Ecto neural progenitor cell (in vitro differentiated cells): ENCODE data around the gene CIAO2B.
"Not testable (repeated sequence)": the region's sequence is repeated elsewhere in the genome, so short reads cannot be mapped to it uniquely, and the experiment has no call there.

Experiments used
- DNase-seq: peaks from one replicate; pipeline ENCODE4 v3.0.0-alpha.2; 2018; ENCODE audit warnings: low spot score

The CIAO2B gene

DNA sequence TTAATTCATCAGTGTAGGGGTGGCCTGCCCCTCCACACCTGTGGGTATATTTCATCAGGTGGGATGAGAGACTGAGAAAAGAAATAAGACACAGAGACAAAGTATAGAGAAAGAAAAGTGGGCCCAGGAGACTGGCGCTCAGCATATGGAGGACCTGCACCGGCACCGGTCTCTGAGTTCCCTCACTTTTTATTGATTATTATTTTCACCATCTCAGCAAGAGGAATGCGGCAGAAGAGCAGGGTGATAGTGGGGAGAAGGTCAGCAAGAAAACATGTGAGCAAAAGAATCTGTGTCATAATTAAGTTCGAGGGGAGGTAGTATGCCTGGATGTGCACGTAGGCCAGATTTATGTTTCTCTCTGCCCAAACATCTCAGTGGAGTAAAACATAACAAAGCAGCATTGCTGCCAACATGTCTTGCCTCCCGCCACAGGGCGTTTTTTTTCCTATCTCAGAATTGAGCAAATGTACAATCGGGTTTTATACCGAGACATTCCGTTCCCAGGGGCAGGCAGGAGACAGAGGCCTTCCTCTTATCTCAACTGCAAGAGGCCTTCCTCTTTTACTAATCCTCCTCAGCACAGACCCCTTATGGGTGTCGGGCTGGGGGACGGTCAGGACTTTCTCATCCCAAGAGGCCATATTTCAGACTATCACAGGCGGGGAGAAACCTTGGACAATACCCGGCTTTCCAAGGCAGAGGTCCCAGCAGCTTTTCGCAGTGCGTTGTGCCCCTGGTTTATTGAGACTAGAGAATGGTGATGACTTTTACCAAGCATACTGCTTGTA lies 21.4 kb upstream of the CIAO2B start:
- not testable (repeated sequence) for DNase-seq

DNA sequence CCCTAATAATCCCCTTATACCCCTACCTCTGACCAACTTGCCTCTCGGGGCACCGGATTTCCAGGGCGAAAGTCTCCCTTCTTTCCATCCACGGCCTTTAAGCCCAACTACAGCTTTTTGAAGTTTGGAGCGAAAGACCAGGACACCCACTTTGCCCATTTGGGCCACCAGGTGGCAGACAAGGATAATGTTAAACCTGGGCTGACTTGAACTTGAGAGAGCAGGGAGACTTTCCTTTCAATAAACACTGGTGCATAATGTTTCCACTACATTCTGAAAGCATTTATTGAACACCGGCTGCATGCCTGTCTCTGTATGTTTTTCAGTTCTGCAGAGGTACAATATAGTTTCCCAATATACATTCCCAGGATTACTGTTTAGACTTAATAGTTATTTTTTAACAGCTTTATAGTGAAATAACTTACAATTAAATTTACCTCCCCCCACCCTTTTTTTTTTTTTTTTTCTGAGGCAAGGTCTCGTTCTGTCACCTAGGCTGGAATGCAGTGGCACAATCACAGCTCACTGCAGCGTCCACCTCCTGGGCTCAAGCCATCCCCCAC lies 20.0 kb upstream of the CIAO2B start:
- DNase-seq: peak; percentile 56

DNA sequence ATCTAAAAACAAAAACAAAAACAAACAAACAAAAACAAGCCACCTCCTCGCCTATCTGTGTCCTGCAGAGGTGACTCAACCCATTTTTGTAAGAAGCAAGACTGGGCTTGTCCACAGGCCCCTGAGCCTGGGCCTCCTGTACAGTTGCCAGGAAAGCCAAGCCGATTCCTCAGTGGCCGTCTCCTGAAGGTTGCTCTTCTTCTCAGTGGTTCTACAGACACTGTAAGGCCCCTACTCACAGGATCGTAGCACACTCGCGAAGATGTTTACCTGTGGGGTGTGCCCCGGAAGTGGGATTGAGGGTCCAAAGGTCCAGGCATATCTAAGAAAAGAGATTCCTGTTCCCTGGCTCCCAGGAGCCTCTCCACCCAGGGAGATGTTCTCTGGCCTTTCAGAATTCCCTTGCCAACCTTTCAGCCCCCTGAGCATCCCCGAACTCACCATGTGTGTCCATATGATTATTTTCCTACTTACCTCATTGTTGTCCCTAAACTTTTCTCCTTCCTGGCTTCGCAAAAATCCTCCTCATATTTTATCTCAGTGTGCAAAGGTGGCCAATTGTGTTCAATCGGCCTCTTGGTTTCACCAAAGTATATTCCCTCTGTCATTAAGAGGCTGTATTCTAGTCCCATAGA lies 19.4 kb upstream of the CIAO2B start:
- DNase-seq: no peak

DNA sequence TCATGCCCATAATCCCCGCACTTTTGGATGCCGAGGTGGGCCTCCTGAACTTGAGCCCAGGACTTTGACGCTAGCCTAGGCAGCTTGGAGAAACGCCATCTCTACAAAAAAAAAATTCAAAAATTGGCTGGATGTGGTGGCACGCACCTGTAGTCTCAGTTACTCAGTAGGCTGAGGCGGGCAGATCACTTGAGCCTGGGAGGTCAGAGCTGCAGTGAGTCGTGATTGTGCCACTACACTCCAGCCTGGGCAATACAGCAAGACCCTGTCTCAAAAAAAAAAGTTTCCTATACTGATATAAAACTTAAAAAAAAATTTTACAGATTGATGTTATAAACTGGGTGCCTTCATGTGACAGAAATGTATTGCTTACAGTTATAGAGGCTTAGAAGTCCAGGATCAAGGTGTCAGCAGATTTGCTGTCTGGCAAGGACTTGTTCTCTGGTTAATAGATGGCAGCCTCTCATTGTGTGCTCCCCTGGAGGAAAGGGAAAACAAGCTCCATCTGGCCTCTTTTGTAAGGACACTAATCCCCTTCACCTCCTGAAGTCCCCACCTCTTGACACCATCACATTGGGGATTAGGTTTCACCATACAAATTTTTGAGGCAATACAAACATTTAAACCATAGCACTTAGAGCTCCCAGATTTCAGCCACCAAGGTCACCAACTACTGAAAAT lies 18.4 kb upstream of the CIAO2B start:
- DNase-seq: no peak

DNA sequence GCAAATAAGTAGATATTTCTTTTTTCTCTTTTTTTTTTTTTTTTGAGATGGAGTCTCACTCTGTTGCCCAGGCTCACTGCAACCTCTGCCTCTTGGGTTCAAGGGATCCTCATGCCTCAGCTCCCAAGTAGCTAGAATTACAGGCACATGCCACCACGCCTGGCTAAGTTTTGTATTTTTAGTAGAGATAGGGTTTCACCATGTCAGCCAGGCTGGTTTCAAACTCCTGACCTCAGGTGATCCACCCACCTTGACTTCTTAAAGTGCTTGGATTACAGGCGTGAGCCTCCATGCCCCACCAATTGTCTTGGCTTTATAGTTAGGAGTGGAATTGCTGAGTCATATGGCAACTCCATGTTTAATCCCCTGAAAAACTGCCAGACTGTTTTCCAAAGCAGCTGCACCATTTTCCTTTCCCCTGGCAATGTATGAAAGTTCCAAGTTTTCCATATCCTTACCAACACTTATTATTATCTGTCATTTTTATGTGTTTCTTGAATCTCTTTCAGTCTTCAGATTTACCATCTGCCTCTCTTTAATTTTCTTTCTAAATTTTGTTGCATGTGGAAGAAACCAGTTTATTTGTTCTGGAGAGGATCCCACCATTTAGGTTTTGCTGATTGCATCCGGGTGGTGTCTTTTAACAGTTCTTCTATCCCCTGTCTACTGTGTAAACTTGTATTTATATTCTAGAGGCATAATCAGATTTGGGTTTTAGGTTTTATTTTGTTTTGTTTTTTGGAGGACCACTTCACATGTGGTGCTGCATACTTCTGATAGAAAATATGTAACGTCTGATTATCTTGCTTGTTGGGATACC lies 17.0 kb upstream of the CIAO2B start:
- no peak for DNase-seq

DNA sequence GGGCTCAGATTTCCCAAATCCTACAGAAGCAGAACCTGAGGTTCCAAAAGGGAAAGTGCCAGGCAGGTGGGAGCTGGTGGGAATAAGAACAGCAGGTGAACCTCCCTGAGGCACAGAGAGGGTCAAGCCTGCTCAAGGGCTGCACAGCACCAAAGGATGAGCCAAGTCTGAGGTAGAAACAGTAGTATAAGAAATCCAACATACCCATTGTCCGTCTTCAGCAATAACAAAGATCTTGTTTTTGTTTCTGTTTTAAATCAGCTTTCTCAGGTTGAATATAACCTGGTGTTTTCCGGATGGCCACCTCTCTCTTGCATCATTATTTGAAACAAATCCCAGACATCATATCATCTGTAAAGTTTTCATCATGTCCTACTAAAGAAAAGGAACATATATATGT lies 16.2 kb upstream of the CIAO2B start:
- no peak for DNase-seq

DNA sequence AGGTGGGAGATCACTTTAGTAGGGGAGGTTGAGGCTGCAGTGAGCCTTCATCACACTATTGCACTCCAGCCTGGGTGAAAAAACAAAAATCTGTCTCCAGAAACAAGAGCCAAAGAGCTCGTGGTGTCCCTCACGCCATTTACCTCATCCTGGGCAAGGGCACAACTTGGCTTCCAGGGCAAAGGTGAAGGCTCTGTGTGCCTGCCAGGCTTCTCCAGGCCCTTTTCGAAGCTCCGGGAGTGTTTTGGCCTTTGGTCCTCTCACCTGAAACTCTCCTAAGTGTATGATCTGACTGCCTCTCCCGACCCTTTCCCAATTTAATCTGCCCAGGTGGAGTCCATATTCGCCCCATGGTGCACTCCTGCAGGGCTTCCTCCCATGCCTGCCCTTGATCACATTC lies 15.3 kb upstream of the CIAO2B start:
- DNase-seq: no peak

DNA sequence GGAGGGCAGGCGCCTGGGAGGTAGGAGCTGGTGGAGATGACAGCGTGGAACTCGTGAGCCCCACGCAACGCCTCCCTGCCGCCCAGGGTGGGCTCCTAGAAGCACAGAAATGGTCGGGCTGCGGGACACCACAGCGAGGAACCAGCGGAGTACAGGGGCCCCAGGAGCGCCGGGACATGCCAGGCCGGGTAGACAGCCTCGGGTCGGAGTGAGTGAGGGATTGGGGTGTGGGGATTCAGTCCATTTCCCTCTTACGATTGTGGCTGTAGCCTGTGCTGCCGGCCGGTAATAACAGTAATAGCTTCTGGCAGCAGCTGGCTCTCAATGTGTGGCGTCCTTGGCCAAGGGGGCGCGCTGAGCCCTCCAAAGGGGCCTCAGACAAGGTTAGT lies 14.6 kb upstream of the CIAO2B start:
- no peak for DNase-seq

DNA sequence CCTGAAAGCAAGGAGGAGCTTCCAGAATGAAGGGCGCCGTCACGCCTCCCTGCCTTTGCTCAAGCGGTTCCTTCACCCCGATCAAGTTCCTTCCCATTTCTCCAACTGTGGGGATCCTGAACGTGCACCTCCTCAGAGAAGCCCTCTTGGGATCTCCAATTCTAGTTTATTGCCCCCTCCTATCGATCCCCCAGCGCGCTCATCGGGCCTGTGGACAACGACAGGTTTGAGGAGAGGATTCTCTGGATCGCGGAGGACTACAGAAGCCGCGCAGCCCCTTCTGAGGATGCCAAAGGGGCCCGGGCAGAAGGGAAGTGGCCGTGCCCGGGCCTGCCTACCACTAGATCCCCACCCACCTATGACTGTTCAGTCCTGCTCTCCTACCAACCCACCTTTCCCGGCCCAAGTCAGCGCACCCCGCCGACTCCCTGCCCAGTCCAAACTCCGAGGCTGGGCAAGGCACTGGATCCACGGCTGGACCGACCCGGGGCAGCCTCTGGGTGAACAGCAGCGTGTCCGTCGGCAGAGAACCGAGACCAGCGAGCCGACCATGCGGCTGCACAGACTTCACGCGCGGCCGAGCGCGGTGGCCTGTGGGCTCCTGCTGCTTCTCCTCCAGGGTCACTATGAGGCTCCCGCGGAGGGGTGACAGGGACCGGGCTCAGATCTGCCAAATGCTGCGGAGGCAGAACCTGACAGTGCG lies 14.1 kb upstream of the CIAO2B start:
- peak; percentile 53 for DNase-seq

DNA sequence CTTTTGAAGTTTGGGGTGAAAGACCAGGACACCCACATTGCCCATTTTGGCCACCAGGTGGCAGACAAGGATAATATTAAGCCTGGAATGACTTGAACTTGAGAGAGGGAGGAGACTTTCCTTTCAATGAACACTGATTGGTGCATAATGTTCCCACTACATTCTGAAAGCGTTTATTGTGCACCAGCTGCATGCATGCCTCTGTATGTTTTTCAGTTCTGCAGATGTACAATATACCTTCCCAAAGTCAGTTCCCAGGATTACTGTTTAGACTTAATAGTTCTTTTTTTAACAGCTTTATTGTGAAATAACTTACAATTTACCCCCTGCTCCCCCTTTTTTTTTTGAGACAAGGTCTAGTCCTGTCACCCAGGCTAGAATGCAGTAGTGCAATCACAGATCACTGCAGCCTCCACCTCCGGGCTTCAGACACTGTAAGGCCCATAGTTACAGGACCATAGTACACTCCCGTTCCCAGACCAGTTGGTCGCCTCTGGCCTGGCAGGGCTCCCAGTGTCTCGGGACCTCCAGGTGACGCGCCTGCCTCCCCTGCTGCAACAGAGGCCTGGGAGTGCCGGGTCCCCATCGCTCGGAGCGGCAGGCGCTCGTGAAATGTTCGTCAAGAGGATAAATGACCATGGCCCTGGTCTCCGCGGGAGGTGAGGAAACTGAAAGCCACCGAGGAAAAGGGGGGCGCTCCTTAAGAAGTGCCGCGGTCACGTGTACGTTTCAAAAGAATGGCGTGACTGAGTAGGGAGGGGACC lies 13.3 kb upstream of the CIAO2B start:
- peak; percentile 74 for DNase-seq

DNA sequence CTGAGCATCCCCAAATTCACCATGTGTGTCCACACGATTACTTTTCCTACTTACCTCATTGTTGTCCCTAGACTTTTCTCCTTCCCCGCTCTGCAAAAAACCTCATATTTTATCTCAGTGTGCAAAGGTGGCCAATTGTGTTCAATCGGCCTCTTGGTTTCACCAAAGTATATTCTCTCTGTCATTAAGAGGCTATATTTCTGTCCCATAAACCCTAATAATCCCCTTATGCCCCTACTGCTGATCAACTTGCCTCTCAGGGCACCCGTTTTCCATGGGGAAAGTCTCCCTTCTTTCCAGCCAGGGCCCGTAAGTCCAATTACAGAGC lies 12.7 kb upstream of the CIAO2B start:
- no peak for DNase-seq

DNA sequence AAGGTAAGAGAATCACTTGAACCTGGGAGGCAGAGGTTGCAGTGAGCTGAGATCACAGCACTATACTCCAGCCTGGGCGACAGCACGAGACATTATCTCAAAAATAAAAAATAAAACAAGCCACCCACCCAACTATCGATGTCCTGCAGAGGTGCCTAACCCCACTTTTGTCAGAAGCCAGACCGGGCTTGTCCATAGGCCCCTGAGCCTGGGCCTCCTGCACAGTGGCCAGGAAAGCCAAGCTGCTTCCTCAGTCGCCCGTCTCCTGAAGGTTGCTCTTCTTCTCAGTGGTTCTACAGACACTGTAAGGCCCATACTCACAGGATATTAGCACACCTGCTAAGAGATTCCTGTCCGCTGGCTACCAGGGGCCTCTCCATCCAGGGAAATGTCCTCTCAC lies 12.3 kb upstream of the CIAO2B start:
- no peak for DNase-seq

DNA sequence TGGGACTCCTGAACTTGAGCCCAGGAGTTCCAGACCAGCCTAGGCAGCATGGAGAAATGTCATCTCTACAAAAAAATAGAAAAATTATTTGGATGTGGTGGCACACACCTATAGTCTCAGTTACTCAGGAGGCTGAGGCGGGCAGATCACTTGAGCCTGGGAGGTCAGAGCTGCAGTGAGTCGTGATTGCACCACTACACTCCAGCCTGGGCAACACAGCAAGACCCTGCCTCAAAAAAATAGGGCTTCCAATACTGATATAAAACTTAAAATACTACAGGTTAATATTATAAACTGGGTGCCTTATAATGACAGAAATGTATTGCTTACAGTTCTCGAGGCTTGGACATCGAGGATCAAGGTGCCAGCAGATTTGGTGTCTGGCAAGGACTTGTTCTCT lies 11.7 kb upstream of the CIAO2B start:
- no peak for DNase-seq

DNA sequence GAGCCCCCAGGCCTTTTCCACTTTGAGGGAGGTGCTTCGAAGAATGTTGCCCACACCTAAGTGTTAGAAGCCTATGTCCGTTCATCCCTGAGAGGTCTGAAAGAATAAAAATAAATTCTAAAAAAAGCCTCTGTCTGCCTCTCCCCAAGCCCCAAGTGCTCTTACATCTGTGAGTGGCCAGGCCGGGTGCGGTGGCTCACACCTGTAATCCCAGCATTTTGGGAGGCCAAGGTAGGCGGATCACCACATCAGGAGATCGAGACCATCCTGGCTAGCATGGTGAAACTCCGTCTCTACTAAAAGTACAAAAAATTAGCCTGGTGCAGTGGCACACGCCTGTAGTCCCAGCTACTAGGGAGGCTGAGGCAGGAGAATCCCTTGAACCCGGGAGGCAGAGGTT lies 10.8 kb upstream of the CIAO2B start:
- not testable (repeated sequence) for DNase-seq

DNA sequence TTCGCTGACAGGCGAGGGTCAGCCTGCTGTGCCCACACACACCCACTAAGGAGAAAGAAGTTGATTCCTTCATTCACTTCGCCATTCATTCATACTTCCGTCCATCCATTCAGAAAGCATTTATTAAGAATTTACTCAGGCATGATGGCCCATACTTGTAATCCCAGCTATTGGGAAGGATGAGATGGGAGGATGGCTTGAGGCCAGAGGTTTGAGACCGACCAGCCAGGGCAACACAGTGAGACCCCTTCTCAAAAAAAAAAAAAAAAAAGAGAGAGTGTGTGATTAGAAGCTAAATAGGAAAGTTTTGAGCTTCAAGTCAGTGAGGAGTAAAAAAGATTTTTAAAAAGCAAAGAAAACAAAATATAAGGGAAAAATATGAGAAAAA lies 9.8 kb upstream of the CIAO2B start:
- no peak for DNase-seq

DNA sequence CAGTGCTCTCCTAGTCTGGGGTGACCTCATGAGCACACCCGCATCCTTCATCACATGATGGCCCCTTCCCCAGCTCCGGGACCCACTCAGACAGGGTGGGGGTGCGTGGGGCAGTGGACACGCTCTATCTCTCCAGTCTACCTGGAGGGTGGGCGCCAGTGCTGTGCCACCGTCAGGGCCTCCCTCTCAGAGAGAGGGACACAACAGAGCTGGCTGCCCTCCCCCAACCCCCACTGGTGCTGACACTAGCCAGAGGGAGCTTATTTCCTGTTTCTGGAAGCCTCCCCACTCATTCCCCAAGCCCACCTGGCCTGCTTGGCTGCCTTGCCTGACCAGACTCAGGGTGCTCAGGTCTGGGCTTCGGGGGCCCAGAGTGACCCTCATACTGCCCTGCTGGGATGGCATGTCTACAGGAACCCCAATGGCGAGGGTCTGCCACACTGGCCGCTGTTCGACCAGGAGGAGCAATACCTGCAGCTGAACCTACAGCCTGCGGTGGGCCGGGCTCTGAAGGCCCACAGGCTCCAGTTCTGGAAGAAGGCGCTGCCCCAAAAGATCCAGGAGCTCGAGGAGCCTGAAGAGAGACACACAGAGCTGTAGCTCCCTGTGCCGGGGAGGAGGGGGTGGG lies 9.3 kb upstream of the CIAO2B start:
- no peak for DNase-seq

DNA sequence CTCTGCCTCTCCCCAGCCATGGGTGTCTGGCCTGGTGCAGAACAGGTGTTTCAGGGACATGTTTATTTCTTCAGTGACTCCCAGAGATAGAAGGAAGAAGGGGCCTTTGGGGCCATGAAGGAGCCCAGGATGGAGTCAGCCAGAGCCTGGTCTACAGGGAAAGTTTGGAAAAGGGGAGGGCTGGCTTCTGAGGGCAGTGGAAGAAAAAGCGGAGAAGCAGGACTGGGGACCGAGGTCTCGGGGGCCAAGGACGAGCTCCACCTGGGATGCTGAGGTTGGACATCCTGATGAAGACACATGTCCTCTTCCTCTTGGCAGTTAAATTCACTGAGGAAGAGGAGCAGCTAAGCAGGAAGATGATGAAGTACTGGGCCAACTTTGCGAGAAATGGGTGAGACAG lies 8.8 kb upstream of the CIAO2B start:
- no peak for DNase-seq

DNA sequence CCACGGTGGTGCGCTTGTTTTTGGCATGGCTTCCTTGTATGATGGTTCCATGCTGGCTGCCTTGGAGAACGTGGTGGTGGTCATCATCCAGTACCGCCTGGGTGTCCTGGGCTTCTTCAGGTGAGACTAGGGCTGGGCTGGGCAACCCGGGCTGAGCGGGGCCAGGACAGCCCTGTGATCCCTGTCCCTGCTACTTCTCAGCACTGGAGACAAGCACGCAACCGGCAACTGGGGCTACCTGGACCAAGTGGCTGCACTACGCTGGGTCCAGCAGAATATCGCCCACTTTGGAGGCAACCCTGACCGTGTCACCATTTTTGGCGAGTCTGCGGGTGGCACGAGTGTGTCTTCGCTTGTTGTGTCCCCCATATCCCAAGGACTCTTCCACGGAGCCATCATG lies 6.0 kb upstream of the CIAO2B start:
- DNase-seq: no peak

DNA sequence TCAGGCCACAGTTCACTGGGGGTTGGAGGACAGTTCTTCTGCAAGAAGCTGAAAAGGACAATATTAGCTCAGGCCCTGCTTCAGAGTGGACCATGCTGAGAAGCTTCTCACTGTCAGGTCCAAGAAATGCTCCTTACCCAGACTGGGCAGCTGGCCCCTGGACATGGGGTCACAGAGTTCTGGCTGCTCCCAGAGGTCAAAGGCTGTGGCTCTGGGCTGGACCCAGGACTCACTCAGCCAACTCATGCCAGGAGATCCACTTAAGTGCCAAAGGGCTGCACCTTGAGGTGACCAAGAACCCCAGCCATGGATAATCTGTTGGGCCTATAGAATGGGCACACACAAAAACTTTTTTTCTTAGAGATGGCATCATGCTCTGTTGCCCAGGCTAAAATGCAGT lies 5.2 kb upstream of the CIAO2B start:
- DNase-seq: no peak

DNA sequence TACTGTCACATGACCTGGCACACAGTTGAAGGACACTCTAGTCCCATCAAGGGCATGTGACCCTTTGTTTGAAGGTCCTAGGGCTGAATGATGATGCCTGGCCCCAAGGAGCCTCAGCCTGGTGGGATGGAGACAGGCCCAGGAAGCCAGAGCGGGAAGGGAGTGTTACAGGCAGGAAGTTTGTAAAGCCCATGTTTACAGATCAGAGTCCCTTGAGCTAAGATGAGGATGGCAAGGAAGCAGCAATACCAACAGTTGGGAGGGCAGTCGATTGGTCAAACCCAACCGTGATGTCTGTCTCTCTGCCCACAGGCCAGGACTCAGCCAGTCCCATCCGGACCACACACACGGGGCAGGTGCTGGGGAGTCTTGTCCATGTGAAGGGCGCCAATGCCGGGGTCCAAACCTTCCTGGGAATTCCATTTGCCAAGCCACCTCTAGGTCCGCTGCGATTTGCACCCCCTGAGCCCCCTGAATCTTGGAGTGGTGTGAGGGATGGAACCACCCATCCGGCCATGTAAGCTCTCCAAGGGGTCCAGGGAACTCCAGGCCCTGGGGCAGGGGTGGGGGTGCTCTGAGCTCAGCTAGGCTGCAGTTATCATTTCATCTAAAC lies 3.6 kb upstream of the CIAO2B start:
- DNase-seq: no peak
